Breast epithelium (tissue), 4 donors: Measurements from ENCODE around the gene FAM131B. TPM values are rescaled to one million over a fixed set of nuclear protein-coding genes. Genes with fewer than 3 reads are reported as not detected.

Source experiments
- DNase-seq, 2 donors: peaks; one replicate each; pipeline ENCODE4 v3.0.0-alpha.2; 2019; ENCODE audit warnings: low spot score in 2 of 2
- H3K27ac ChIP-seq, 2 donors: fragments of 200-600 bp; sonication (generic) in 1 of 2; one replicate each; pipeline ENCODE4 v1.5.1; 2016 to 2019; ENCODE audit warnings: mild to moderate bottlenecking in 1 of 2
- H3K27me3 ChIP-seq, 2 donors: fragments of 200-600 bp; sonication (generic) in 1 of 2; one replicate each; pipeline versions ENCODE4 v1.5.1 to v1.6.0; 2017 to 2019; ENCODE audit warnings: control low read depth in 1 of 2, mild to moderate bottlenecking in 1 of 2
- H3K36me3 ChIP-seq: fragments of 200-600 bp; one replicate; pipeline ENCODE4 v1.5.1; 2019
- H3K4me1 ChIP-seq, 2 donors: fragments of 200-600 bp; sonication (generic); one replicate each; pipeline ENCODE4 v1.5.1; 2016 to 2019; ENCODE audit warnings: control low read depth in 1 of 2
- H3K4me3 ChIP-seq, 3 donors: fragments of 200-600 bp; sonication (generic); 1 replicate in 2 of 3; 2 replicates in 1 of 3; pipeline ENCODE4 v1.5.1; 2016 to 2019; ENCODE audit warnings: mild to moderate bottlenecking in 3 of 3, moderate library complexity in 2 of 3
- H3K9me3 ChIP-seq, 2 donors: fragments of 200-600 bp; sonication (generic) in 1 of 2; one replicate each; pipeline ENCODE4 v1.5.1; 2016 to 2019; ENCODE audit warnings: control low read depth in 1 of 2
- CTCF ChIP-seq, 3 donors: fragments of 450-650 bp; IDR thresholded peaks; one replicate each; pipeline ENCODE4 v1.5.1; 2016 to 2017; ENCODE audit warnings: antibody characterized with exemption in 3 of 3, mild to moderate bottlenecking in 3 of 3, moderate library complexity in 3 of 3
- POLR2A ChIP-seq: fragments of 450-650 bp; IDR thresholded peaks from one replicate; pipeline ENCODE4 v1.6.1; 2016; ENCODE audit warnings: antibody characterized with exemption, mild to moderate bottlenecking, moderate library complexity
- POLR2AphosphoS5 ChIP-seq, 3 donors: sonication (generic); formaldehyde crosslinking; IDR thresholded peaks; one replicate each; pipeline ENCODE4 v1.6.1; 2017; ENCODE audit warnings: antibody characterized with exemption in 3 of 3
- intact Hi-C: fragments of 100-400 bp; cut with DNase I; formaldehyde crosslinking; loops from one replicate; pipeline ENCODE4 v1.15.1; 2023; ENCODE audit warnings: low total_unique reads
- total RNA-seq, 3 donors: library from RNA; depleted of rRNA; stranded (reverse); fragments of >200 nt; gene quantifications; one replicate each; pipeline ENCODE4 v1.1.0, GENCODE V29; 2016

FAM131B gene
- total RNA-seq, 3 donors from 2014 or later = 0.48 to 2.3 (median 0.73) TPM

GRCh38 chr7:143356414-143357050 lies 6.0 kb downstream of the FAM131B start:
- H3K36me3 ChIP-seq = no peaks in the 10 kb centered on the region
- H3K4me1 ChIP-seq = no peaks in the 10 kb centered on the region
- TF ChIP-seq CTCF (IDR thresholded peaks at IDR 0.05) (no peak), POLR2A (no peak), POLR2AphosphoS5 (IDR thresholded peaks at IDR 0.05) (no peak)
- intact Hi-C loops = no loop called here
- no peaks in the 10 kb centered on the region for H3K27me3 ChIP-seq
- H3K27ac ChIP-seq = no peak overlapping the region
- H3K9me3 ChIP-seq = no peaks in the 10 kb centered on the region
- H3K4me3 ChIP-seq = no peak overlapping the region
- DNase-seq = no peak

GRCh38 chr7:143355450-143356385 lies 6.8 kb downstream of the FAM131B start:
- H3K4me3 ChIP-seq = no peak overlapping the region

GRCh38 chr7:143354965-143355364 lies 7.5 kb downstream of the FAM131B start:
- Histone ChIP-seq H3K36me3 (no peaks in the 10 kb centered on the region), H3K4me1 (no peaks in the 10 kb centered on the region), H3K27me3 (no peaks in the 10 kb centered on the region), H3K9me3 (no peaks in the 10 kb centered on the region), H3K4me3 (no peak overlapping the region), H3K27ac (no peak overlapping the region)
- DNase-seq = no peak
- no peak for TF ChIP-seq POLR2A
- intact Hi-C loops = no loop called here

More at GRCh38 chr7:143355450-143356385, 6.8 kb downstream of the FAM131B start:
- Histone ChIP-seq H3K27me3 (no peaks in the 10 kb centered on the region), H3K4me1 (no peaks in the 10 kb centered on the region), H3K27ac (no peak overlapping the region), H3K9me3 (no peaks in the 10 kb centered on the region), H3K36me3 (no peaks in the 10 kb centered on the region)
- intact Hi-C loops = no loop called here
- DNase-seq = no peak
- no peak for TF ChIP-seq CTCF (IDR thresholded peaks at IDR 0.05)
- TF ChIP-seq POLR2AphosphoS5 (IDR thresholded peaks at IDR 0.05) = no peak
- no peak for TF ChIP-seq POLR2A

- DNase-seq = no peak
- Histone ChIP-seq H3K27me3 (no peaks in the 10 kb centered on the region), H3K4me1 (no peaks in the 10 kb centered on the region), H3K36me3 (no peaks in the 10 kb centered on the region), H3K9me3 (no peaks in the 10 kb centered on the region), H3K27ac (no peak overlapping the region), H3K4me3 (no peak overlapping the region)
- TF ChIP-seq POLR2AphosphoS5 (IDR thresholded peaks at IDR 0.05) (no peak), CTCF (IDR thresholded peaks at IDR 0.05) (no peak), POLR2A (no peak)
- intact Hi-C loops = no loop called here
Measured at GRCh38 chr7:143354376-143354775, 8.1 kb downstream of the FAM131B start.

GRCh38 chr7:143352531-143353002 lies 9.9 kb downstream of the FAM131B start:
- Histone ChIP-seq H3K4me1 (no peaks in the 10 kb centered on the region), H3K36me3 (no peaks in the 10 kb centered on the region), H3K4me3 (no peak overlapping the region), H3K27ac (peak overlapping the region in 1 of 2 donors; percentile 25), H3K9me3 (no peaks in the 10 kb centered on the region), H3K27me3 (no peaks in the 10 kb centered on the region)
- no peak for DNase-seq
- TF ChIP-seq CTCF (IDR thresholded peaks at IDR 0.05) = no peak
- TF ChIP-seq POLR2A = no peak
- no peak for TF ChIP-seq POLR2AphosphoS5 (IDR thresholded peaks at IDR 0.05)
- intact Hi-C loops = no loop called here
